Measurements from ENCODE around the gene NINL.

NINL gene

DNA sequence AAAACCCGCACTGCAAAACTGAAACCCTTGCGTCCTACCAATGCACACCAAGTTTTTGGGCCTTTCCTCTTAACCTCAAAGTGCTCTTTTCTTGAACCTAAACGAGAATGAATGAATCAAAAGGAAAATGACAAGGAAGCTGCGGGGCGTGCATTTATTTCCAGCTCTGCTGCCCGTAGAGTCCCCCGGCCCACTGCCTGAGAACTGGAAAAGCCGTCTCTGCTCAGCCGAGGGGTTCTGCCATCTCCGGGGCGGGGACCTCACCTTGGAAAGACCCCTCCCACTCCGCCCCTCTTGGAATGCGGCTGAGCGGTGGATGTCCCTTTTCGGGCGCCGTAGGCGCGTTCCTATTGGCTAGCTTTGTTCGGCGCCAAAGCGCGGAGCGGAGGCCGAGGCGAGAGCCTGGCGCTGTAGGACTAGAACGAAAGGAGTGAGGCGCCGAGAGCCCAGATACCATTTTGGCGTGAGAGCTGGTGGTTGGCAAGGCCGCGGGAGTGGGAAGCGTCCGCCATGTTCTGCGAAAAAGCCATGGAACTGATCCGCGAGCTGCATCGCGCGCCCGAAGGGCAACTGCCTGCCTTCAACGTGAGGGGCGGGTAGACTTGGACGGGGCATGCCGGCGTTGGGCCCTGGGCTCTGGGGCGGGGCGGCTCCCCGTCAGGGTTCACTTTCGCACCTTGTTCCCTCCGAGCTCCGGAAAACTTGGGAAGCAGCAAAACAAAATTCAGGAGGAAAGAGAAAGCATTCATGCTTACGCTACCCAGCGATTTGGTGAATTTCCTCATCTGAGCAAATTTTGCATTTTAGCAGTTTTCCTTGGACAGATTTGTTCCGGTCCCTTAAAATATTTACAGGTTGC, 177.8 kb downstream of the NINL start, which contains the start of gene GINS1:
TSS of gene GINS1 (plus strand) at position 363 of the 859 bp plus-strand sequence. CDS start at position 511, 148 bp downstream.
- H3K27me3 Mint-ChIP-seq = no peaks in the 10 kb centered on the region
- peaks cover 10% of the 10 kb centered on the region for H3K9me3 Mint-ChIP-seq (ENCODE audit: low read depth)
- peaks cover 1% of the 10 kb centered on the region for H3K36me3 Mint-ChIP-seq
- H3K4me1 Mint-ChIP-seq (ENCODE audit: low read depth) = peaks cover 17% of the 10 kb centered on the region
- H3K4me3 Mint-ChIP-seq = peak within 1 kb of the TSS; percentile 90
- H3K27ac Mint-ChIP-seq = peak within 1 kb of the TSS; percentile 93
